GM19025 (cell line): ENCODE results near the gene CENPV.
"Not testable (repeated sequence)": the region's sequence is repeated elsewhere in the genome, so short reads cannot be mapped to it uniquely, and the experiment has no call there.

ENCODE experiments used
- ATAC-seq: cut with Tn5 transposase; IDR thresholded peaks from one replicate; pipeline ENCODE4 v1.9.1; 2021; ENCODE audit warnings: mild to moderate bottlenecking, low read depth, moderate library complexity; ENCODE audit not compliant: unreplicated experiment

Gene CENPV

GRCh38 chr17:16353317-16354174, at the start of gene CENPV:
CENPV (minus strand) TSS chr17:16353469; CDS start chr17:16353436, 33 bp downstream.
- peak; percentile 70 for ATAC-seq

DNA sequence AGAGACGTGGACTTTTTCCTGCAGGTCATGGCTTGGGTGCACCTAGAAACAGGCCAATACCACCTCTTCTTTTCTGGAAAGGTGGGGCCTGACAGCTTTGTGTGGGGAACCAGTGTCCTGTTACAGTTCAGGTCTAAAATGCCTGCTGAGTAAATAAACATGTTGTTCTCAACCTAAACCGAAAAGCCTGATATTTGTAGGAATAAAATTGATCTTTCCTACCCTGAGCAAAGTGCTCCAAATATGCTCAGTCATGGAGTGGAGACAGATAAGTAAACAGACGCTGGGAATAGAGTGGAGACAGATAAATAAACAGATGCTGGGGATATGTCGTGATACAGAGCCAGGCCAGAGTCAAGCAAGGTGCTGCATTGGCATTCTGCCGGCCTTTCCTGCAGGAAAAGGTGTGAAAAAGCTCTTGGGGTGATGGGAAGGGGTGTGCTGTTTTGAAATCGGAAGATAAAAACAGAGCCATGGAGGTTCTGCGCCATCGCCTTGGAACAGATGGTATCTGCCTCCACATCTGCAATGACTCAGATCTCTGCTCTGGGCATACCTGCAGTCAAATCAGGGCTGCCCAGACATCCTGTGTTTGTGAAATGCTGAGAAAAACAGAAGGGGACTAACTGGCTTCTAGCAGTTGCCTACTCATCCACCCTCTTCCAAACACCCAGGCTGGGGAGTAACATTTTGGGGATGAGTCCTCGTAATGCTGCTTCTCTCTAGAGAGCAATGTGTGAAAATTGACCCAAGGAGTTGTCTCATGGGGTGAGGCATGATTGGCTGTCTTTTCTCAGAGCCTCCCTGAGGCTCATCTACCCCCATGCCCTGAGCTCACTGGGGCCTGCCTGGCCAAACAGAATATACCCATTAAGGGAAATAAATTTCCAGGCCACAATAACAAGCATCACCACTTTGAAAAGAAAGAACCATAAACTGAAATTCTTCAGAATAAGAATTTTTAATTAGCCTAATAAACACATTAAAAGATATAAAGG, 45.3 kb upstream of the CENPV start:
- ATAC-seq, result peak; percentile 66

GRCh38 chr17:16396693-16397092, 43.4 kb upstream of the CENPV start:
- ATAC-seq, result not testable (repeated sequence)

DNA sequence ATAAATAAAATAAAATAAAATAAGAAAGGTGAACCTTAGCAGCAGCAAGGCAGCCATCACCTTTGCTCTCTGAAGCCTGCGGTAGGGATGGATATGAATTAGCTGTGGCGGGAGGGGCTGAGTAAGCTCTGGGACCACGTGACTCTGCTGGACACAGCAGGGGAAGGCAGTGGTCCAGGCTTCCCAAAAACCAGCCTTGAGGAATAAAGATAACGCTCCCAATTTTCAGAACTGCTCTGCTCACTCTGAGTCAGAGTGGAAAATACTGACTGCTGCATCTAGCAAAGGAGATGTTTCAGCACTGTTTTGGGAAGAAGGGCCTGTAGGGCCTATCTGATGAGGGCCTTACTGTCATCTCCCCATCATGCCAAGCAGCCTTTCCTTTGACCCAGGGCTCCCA, 42.6 kb upstream of the CENPV start:
- not testable (repeated sequence) for ATAC-seq

DNA sequence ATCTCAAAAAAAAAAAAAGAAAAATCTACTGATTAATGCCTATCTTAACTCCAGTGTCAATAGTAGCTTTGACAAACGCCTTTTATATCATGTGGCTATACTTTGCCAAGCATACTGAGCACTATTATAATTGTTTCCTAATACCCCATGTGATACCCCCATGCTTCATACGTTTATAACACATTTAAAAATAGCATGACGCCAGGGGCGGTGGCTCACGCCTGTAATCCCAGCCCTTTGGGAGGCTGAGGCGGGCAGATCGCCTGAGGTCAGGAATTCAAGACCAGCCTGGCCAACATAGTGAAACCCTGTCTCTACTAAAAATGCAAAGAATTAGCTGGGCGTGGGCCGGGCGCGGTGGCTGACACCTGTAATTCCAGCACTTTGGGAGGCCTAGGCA, 39.2 kb upstream of the CENPV start:
- not testable (repeated sequence) for ATAC-seq

GRCh38 chr17:16391451-16391850, 38.2 kb upstream of the CENPV start:
- no peak for ATAC-seq

DNA sequence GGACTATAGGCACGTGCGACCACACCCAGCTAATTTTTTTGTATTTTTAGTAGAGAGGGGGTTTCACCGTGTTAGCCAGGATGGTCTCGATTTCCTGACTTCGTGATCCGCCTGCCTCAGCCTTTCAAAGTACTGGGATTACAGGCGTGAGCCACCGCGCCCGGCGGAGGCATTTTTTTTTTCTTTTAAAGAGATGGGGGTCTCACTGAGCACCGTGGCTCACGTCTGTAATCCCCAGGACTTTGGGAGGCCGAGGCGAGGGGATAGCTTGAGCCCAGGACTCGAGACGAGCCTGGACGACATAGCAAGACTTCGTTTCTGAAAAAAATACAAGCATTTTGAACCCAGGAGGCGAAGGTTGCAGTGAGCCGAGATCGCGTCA, 32.8 kb upstream of the CENPV start:
- not testable (repeated sequence) for ATAC-seq

DNA sequence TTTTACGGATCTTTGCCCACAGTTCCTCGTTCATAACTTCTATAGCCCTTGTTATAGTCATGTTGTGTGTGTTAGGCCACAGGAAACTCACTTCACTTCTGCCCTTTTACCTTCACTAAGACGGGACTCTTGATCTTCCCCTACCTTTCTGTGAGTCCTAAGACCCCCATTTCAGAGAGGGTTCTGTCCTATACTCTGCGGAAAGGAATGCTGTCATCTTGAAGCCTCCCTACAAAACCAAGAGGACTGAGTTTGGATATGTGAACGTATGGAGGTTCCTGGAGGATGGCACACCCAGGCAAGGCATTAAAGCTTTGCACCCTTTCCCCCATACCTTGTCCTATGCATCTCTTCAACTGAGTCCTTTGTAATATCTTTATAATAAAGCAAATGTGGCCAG, 31.3 kb upstream of the CENPV start:
- ATAC-seq, result no peak

DNA sequence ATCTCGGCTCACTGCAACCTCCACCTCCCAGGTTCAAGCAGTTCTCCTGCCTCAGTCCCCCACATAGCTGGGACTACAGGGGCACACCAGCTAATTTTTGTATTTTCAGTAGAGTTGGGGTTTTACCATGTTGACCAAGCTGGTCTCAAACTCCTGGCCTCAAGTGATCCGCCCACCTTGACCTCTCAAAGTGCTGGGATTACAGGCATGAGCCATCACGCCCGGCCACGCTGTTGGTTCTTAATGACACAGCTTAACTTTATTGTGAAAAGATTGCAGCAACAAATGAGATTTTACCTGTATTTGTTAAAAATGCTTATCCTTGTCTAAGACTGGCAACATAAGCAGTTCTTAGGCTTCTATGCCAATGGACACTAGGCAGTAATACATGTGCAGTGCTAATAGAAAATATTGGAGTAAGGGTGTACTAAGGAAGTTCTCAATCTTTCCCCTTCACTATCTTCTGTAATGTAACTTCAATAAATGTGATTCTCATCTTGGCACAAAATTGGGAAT, 30.6 kb upstream of the CENPV start:
- no peak for ATAC-seq

GRCh38 chr17:16383216-16383615, 29.9 kb upstream of the CENPV start:
- ATAC-seq, result no peak

- peak; percentile 16 for ATAC-seq
Observed at GRCh38 chr17:16381496-16381820, 28.2 kb upstream of the CENPV start.

DNA sequence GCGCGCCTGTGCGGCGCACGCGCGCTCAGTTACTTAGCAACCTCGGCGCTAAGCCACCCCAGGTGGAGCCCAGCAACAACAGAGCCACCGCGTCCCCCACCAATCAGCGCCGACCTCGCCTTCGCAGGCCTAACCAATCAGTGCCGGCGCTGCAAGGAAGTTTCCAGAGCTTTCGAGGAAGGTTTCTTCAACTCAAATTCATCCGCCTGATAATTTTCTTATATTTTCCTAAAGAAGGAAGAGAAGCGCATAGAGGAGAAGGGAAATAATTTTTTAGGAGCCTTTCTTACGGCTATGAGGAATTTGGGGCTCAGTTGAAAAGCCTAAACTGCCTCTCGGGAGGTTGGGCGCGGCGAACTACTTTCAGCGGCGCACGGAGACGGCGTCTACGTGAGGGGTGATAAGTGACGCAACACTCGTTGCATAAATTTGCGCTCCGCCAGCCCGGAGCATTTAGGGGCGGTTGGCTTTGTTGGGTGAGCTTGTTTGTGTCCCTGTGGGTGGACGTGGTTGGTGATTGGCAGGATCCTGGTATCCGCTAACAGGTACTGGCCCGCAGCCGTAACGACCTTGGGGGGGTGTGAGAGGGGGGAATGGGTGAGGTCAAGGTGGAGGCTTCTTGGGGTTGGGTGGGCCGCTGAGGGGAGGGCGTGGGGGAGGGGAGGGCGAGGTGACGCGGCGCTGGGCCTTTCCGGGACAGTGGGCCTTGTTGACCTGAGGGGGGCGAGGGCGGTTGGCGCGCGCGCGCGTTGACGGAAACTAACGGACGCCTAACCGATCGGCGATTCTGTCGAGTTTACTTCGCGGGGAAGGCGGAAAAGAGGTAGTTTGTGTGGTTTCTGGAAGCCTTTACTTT, 27.6 kb upstream of the CENPV start, which contains the start of gene UBB:
TSS of gene UBB (plus strand) at position 452 of the 856 bp plus-strand sequence. CDS start 817 bp downstream, outside the sequence.
- peak; percentile 92 for ATAC-seq

DNA sequence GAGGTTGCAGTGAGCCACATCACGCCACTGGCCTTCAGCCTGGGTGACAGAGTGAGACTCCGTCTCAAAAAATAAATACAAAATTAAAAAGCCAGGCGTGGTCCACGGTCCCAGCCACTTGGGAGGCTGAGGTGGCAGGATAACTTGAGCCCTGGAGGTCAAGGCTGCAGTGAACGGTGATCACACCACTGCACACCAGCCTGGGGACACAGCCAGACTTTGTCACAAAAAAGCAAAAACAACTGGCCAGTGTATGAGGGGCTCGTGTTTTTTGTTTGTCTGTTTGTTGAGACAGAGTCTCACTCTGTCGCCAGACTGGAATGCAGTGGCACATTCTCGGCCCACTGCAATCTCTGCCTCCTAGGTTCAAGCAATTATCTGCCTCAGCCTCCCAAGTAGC, 26.4 kb upstream of the CENPV start:
- ATAC-seq, result no peak

- no peak for ATAC-seq
Observed at GRCh38 chr17:16378636-16379282, 25.5 kb upstream of the CENPV start.

- no peak for ATAC-seq
Observed at GRCh38 chr17:16377941-16378341, 24.7 kb upstream of the CENPV start.

- ATAC-seq, result no peak
Observed at GRCh38 chr17:16374146-16374938, 21.1 kb upstream of the CENPV start.

DNA sequence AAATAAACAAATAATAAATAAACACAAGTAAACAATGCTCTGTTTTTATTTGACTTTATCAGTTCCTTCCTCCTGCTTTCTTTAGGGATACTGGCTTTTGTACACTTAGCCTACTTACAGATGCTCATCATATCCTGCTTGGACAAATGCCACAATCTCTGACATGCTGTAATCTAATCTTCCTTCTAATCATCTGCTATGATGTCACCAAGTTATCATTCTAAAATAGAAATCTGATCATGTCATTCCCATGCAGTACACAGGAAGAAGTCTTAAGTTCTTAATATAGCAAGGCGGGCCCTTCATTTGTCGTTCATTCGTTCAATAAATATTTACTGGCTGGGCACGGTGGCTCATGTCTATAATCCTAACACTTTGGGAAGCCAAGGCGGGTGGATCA, 18.5 kb upstream of the CENPV start:
- ATAC-seq, result no peak

- ATAC-seq, result no peak
Observed at GRCh38 chr17:16364625-16365024, 11.4 kb upstream of the CENPV start.
